HepG2 (cell line): ENCODE results near the gene SCIN. TPM values are rescaled to one million over a fixed set of nuclear protein-coding genes. Genes with fewer than 3 reads are reported as not detected.

Source experiments
- ATAC-seq: fragments of 200-7000 bp; cut with Tn5 transposase; 3 replicates; pipeline ENCODE4 v1.9.1; 2020; ENCODE audit warnings: mild to moderate bottlenecking, moderate library complexity
- BruUV-seq: library from RNA; stranded (reverse); fragments of 400-500 nt; replicated peaks from 2 replicates; lab custom pipeline; 2021; lab: Mats Ljungman, UMichigan
- CTCF ChIA-PET: fragments of 300-600 bp; formaldehyde crosslinking; extraction: SDS; loops from one replicate; lab custom pipeline; 2021; ENCODE audit warnings: low total read pairs, inconsistent platforms, low intra/inter-chr PET ratio; lab: Yijun Ruan, JAX
- POLR2A ChIA-PET: fragments of 350-600 bp; sonication (Branson Sonifier 250); formaldehyde crosslinking; loops from one replicate; lab custom pipeline; 2020; ENCODE audit warnings: antibody characterized with exemption, inconsistent platforms; lab: Yijun Ruan, JAX
- DNase-seq: peaks from one replicate; pipeline ENCODE4 v3.0.0-alpha.2; 2015; ENCODE audit warnings: low spot score
- FAIRE-seq: peaks from 3 replicates; lab custom pipeline; 2011; peaks lifted over from hg19 to GRCh38; lab: Jason Lieb, UNC
- H2AFZ ChIP-seq: one replicate; pipeline ENCODE4 v1.6.1; 2011; ENCODE audit warnings: low read length, inconsistent platforms
- H3K27ac ChIP-seq: fragments of 300-600 bp; 3 replicates; pipeline ENCODE4 v1.8.0; 2011; ENCODE audit warnings: mixed run types, mild to moderate bottlenecking, mixed read lengths, low read length, inconsistent platforms; ENCODE audit not compliant: insufficient read depth; ENCODE audit errors: extremely low read length
- H3K27me3 ChIP-seq, 2 experiments: fragments of 200-600 bp in 1 of 2; 2 replicates in 1 of 2; 3 replicates in 1 of 2; pipeline versions ENCODE4 v1.6.0 to v1.8.0; 2011; ENCODE audit warnings: low read length in 2 of 2, mild to moderate bottlenecking in 2 of 2, moderate library complexity in 2 of 2, inconsistent platforms in 1 of 2; ENCODE audit not compliant: insufficient read depth in 2 of 2, control insufficient read depth in 1 of 2
- H3K36me3 ChIP-seq, 2 experiments: fragments of 200-600 bp in 1 of 2; replicated peaks in 1 of 2; 2 replicates in 1 of 2; 3 replicates in 1 of 2; pipeline versions ENCODE4 v1.5.1 to v1.8.0; 2011; ENCODE audit warnings: low read length in 2 of 2, inconsistent platforms in 1 of 2; ENCODE audit not compliant: insufficient read depth in 2 of 2, control insufficient read depth in 1 of 2
- H3K4me1 ChIP-seq: 2 replicates; pipeline ENCODE4 v1.5.1; 2012; ENCODE audit warnings: low read length, inconsistent platforms; ENCODE audit not compliant: insufficient read depth
- H3K4me2 ChIP-seq: 2 replicates; pipeline ENCODE4 v1.6.0; 2011; ENCODE audit warnings: low read depth, low read length, inconsistent platforms
- H3K4me3 ChIP-seq, 3 experiments: fragments of 200-600 bp in 1 of 3; sonication (generic), shearing (Covaris generic) in 1 of 3; replicated peaks in 1 of 3; 2 replicates each; pipeline ENCODE4 v1.5.1; 2011 to 2016; ENCODE audit warnings: low read length in 3 of 3, inconsistent platforms in 2 of 3, low read depth in 2 of 3, mild to moderate bottlenecking in 2 of 3, control low read depth in 1 of 3, mixed read lengths in 1 of 3; ENCODE audit not compliant: insufficient read depth in 1 of 3
- H3K79me2 ChIP-seq: one replicate; pipeline ENCODE4 v1.6.1; 2011; ENCODE audit warnings: low read length, inconsistent platforms; ENCODE audit not compliant: insufficient read depth
- H3K9ac ChIP-seq: 2 replicates; pipeline ENCODE4 v1.6.0; 2011; ENCODE audit warnings: mild to moderate bottlenecking, low read depth, low read length, inconsistent platforms; ENCODE audit not compliant: insufficient read depth
- H3K9me3 ChIP-seq: 2 replicates; pipeline ENCODE4 v1.5.1; 2012; ENCODE audit warnings: mild to moderate bottlenecking, low read length
- H4K20me1 ChIP-seq: 2 replicates; pipeline ENCODE4 v1.6.0; 2011; ENCODE audit warnings: inconsistent platforms, mild to moderate bottlenecking, low read length, moderate library complexity; ENCODE audit not compliant: insufficient read depth
- HDAC1 ChIP-seq: sonication (generic); formaldehyde crosslinking; IDR thresholded peaks from 2 replicates; pipeline ENCODE4 v1.5.1; 2020; ENCODE audit warnings: mild to moderate bottlenecking, missing genetic modification reagents
- HIVEP1 ChIP-seq: sonication (generic); formaldehyde crosslinking; IDR thresholded peaks from 2 replicates; pipeline ENCODE4 v1.4.0; 2020; ENCODE audit warnings: mild to moderate bottlenecking, missing genetic modification reagents
- KDM3A ChIP-seq: IDR thresholded peaks from 2 replicates; pipeline ENCODE4 v1.6.1; 2018; ENCODE audit warnings: low read depth, missing compliant biosample characterization
- PHF21A ChIP-seq: sonication (generic); formaldehyde crosslinking; IDR thresholded peaks from 2 replicates; pipeline ENCODE4 v1.5.0; 2020; ENCODE audit warnings: mild to moderate bottlenecking, missing genetic modification reagents
- REST ChIP-seq, 2 experiments: IDR thresholded peaks; 2 replicates each; pipeline ENCODE4 v1.6.1; 2011 to 2012; ENCODE audit warnings: low read length in 2 of 2, borderline replicate concordance in 1 of 2, low read depth in 1 of 2, mild to moderate bottlenecking in 1 of 2, moderate library complexity in 1 of 2
- WGBS: methylation state at CpG from one replicate; pipeline ENCODE4 v1.1.6; 2017; ENCODE audit warnings: low lambda C conversion rate; 5-methylcytosine and 5-hydroxymethylcytosine counted together
- in situ Hi-C: cut with HindIII; loops from 2 replicates; pipeline ENCODE4 v1.10.0; 2017; ENCODE audit warnings: low pct_unique_long_range_greater_than_20kb; ENCODE audit not compliant: extremely low pct_ligation_motif_present
- intact Hi-C: fragments of 100-400 bp; cut with micrococcal nuclease; formaldehyde crosslinking; loops from one replicate; pipeline ENCODE4 v1.10.0; 2022; ENCODE audit not compliant: unreplicated experiment
- polyA plus RNA-seq, 8 experiments: library from polyadenylated mRNA; depleted of rRNA in 3 of 8; stranded (reverse) in 7 of 8; unstranded in 1 of 8; fragments of >200 nt; fragmentation: Illumina TruSeq in 4 of 8; extraction: Trizol in 4 of 8; gene quantifications; 2 replicates each; pipeline versions ENCODE4 v1.2.1 to v1.2.3, GENCODE V29; 2011 to 2016; ENCODE audit warnings: low read depth in 4 of 8, missing spikeins in 1 of 8, mixed read lengths in 1 of 8; ENCODE audit not compliant: insufficient read depth in 1 of 8
- total RNA-seq, 5 experiments: library from RNA; depleted of rRNA; stranded (reverse); fragments of >200 nt; fragmentation: Illumina TruSeq; extraction: Trizol; gene quantifications; 2 replicates each; pipeline ENCODE4 v1.2.3, GENCODE V29; 2016; ENCODE audit warnings: low read depth in 1 of 5
- TF ChIP-seq, protein P1 (sequence below): sonication (generic); formaldehyde crosslinking; IDR thresholded peaks from 2 replicates; pipeline ENCODE4 v1.4.0; 2020; ENCODE audit warnings: missing genetic modification reagents
- TF ChIP-seq, protein P2 (sequence below), 2 experiments: sonication (generic) in 1 of 2; formaldehyde crosslinking in 1 of 2; IDR thresholded peaks; 2 replicates each; pipeline versions ENCODE4 v1.6.1 to v1.9.0; 2014 to 2022; ENCODE audit warnings: antibody characterized with exemption in 1 of 2, borderline replicate concordance in 1 of 2, inconsistent platforms in 1 of 2, low read depth in 1 of 2, missing genetic modification reagents in 1 of 2
- TF ChIP-seq, protein P3 (sequence below): sonication (generic); formaldehyde crosslinking; IDR thresholded peaks from 2 replicates; pipeline ENCODE4 v1.4.0; 2020; ENCODE audit warnings: mild to moderate bottlenecking, missing genetic modification reagents

The SCIN gene
- total and polyA plus RNA-seq, 2 of the 13 experiments (the other 11 are each of a cell fraction or from before 2014, with no cell fraction given): not detected

DNA sequence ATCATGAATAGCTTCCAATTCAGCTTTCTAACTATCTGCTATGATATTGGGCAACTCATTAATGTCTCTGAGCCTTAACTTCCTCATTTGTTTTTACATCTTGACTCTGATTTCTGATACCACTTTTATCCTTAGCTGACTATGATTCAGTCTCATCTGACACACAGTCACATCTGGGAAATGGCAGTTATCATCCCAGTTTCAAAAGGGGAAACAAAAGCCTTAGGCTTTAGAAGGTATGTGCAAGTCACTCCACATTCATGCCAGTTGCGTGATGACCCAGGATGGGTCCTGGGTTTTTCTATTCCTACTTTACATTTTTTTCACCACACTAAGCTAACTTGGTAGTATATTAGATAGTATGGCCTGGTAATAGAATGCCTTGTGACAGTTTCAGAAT is 12.7 kb downstream of the SCIN start:
- POLR2A ChIA-PET: no interaction called here
- no peak overlapping the region for H3K4me3 ChIP-seq
- WGBS: 47% methylated on average over 1 of the region's 1 CpG
- no peak for DNase-seq
- BruUV-seq: no TSS peak
- H3K36me3 ChIP-seq: no peaks in the 10 kb centered on the region
- H3K4me1 ChIP-seq: no peaks in the 10 kb centered on the region
- ATAC-seq: no peak
- no peak overlapping the region for H2AFZ ChIP-seq
- no peak overlapping the region for H3K4me2 ChIP-seq
- intact Hi-C loops: no loop called here
- CTCF ChIA-PET: no interaction called here
- in situ Hi-C loops: no loop called here
- H3K9me3 ChIP-seq: no peaks in the 10 kb centered on the region
- no peaks in the 10 kb centered on the region for H3K79me2 ChIP-seq
- no peak overlapping the region for H3K9ac ChIP-seq
- H3K27ac ChIP-seq: no peak overlapping the region
- H3K27me3 ChIP-seq: no peaks in the 10 kb centered on the region
- H4K20me1 ChIP-seq: no peaks in the 10 kb centered on the region
- no peak for FAIRE-seq
- TF ChIP-seq REST (IDR thresholded peaks at IDR 0.05; ENCODE audit: borderline replicate concordance in 1 of 2, low read depth in 1 of 2, low read length in 2 of 2) (no peak), HDAC1 (CRISPR knock-in tag) (no peak), KDM3A (CRISPR knock-in tag) (no peak), PHF21A (no peak), HIVEP1 (CRISPR knock-in tag) (no peak)
- TF ChIP-seq, protein P1, sequence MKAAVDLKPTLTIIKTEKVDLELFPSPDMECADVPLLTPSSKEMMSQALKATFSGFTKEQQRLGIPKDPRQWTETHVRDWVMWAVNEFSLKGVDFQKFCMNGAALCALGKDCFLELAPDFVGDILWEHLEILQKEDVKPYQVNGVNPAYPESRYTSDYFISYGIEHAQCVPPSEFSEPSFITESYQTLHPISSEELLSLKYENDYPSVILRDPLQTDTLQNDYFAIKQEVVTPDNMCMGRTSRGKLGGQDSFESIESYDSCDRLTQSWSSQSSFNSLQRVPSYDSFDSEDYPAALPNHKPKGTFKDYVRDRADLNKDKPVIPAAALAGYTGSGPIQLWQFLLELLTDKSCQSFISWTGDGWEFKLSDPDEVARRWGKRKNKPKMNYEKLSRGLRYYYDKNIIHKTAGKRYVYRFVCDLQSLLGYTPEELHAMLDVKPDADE (CRISPR knock-in tag): no peak
- TF ChIP-seq, protein P2, sequence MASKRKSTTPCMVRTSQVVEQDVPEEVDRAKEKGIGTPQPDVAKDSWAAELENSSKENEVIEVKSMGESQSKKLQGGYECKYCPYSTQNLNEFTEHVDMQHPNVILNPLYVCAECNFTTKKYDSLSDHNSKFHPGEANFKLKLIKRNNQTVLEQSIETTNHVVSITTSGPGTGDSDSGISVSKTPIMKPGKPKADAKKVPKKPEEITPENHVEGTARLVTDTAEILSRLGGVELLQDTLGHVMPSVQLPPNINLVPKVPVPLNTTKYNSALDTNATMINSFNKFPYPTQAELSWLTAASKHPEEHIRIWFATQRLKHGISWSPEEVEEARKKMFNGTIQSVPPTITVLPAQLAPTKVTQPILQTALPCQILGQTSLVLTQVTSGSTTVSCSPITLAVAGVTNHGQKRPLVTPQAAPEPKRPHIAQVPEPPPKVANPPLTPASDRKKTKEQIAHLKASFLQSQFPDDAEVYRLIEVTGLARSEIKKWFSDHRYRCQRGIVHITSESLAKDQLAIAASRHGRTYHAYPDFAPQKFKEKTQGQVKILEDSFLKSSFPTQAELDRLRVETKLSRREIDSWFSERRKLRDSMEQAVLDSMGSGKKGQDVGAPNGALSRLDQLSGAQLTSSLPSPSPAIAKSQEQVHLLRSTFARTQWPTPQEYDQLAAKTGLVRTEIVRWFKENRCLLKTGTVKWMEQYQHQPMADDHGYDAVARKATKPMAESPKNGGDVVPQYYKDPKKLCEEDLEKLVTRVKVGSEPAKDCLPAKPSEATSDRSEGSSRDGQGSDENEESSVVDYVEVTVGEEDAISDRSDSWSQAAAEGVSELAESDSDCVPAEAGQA (IDR thresholded peaks at IDR 0.05; ENCODE audit: low read depth): no peak
- TF ChIP-seq, protein P2 (CRISPR knock-in tag; IDR thresholded peaks at IDR 0.05; ENCODE audit: borderline replicate concordance): no peak
- TF ChIP-seq, protein P3, sequence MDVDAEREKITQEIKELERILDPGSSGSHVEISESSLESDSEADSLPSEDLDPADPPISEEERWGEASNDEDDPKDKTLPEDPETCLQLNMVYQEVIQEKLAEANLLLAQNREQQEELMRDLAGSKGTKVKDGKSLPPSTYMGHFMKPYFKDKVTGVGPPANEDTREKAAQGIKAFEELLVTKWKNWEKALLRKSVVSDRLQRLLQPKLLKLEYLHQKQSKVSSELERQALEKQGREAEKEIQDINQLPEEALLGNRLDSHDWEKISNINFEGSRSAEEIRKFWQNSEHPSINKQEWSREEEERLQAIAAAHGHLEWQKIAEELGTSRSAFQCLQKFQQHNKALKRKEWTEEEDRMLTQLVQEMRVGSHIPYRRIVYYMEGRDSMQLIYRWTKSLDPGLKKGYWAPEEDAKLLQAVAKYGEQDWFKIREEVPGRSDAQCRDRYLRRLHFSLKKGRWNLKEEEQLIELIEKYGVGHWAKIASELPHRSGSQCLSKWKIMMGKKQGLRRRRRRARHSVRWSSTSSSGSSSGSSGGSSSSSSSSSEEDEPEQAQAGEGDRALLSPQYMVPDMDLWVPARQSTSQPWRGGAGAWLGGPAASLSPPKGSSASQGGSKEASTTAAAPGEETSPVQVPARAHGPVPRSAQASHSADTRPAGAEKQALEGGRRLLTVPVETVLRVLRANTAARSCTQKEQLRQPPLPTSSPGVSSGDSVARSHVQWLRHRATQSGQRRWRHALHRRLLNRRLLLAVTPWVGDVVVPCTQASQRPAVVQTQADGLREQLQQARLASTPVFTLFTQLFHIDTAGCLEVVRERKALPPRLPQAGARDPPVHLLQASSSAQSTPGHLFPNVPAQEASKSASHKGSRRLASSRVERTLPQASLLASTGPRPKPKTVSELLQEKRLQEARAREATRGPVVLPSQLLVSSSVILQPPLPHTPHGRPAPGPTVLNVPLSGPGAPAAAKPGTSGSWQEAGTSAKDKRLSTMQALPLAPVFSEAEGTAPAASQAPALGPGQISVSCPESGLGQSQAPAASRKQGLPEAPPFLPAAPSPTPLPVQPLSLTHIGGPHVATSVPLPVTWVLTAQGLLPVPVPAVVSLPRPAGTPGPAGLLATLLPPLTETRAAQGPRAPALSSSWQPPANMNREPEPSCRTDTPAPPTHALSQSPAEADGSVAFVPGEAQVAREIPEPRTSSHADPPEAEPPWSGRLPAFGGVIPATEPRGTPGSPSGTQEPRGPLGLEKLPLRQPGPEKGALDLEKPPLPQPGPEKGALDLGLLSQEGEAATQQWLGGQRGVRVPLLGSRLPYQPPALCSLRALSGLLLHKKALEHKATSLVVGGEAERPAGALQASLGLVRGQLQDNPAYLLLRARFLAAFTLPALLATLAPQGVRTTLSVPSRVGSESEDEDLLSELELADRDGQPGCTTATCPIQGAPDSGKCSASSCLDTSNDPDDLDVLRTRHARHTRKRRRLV: no peak
